ENCODE data around the gene TMEM18.

GRCh38 chr2:623130-623922, 53.9 kb downstream of the TMEM18 start:
- no peak for TF ChIP-seq POLR2AphosphoS5 (IDR thresholded peaks at IDR 0.05; ENCODE audit: borderline replicate concordance, low read depth, low read length)
- TF ChIP-seq EZH2 (IDR thresholded peaks at IDR 0.05) = no peak

Measured in SK-N-MC (cell line).